Spleen (tissue), 7 donors: ENCODE data around the gene RBM5.

ENCODE experiments used
- CTCF ChIP-seq, 11 experiments: fragments of 200-600 bp in 7 of 11; fragments of 450-650 bp in 4 of 11; sonication (generic) in 4 of 11; IDR thresholded peaks in 8 of 11; conservative IDR thresholded peaks in 3 of 11; 1 replicate in 7 of 11; 2 replicates in 4 of 11; pipeline versions ENCODE4 v1.4.0 to v1.8.0; 2016 to 2021; ENCODE audit warnings: antibody characterized with exemption in 11 of 11, inconsistent platforms in 4 of 11, mild to moderate bottlenecking in 1 of 11
- POLR2A ChIP-seq, 3 donors: fragments of 450-650 bp; IDR thresholded peaks; one replicate each; pipeline ENCODE4 v1.5.1; 2017; ENCODE audit warnings: antibody characterized with exemption in 3 of 3, mild to moderate bottlenecking in 1 of 3
- donor health status: DM: no; HTN: no; CAD: no; lungs with moderate emphysema.
- donor health status: DM: no; HTN: no; CAD: no.
- donor health status: DM: no; HTN: no; CAD: no.

- TF ChIP-seq POLR2A (IDR thresholded peaks at IDR 0.05) = no peak
- no peak for TF ChIP-seq CTCF (IDR thresholded peaks at IDR 0.05 in 8 of 11, conservative IDR thresholded peaks at IDR 0.05 in 3 of 11)
Measured at GRCh38 chr3:50135964-50136363, 47.2 kb downstream of the RBM5 start.
